NCI-H82 (cell line): Measurements from ENCODE around the gene APEX2.
"Not testable (repeated sequence)": the region's sequence is repeated elsewhere in the genome, so short reads cannot be mapped to it uniquely, and the experiment has no call there.

Experiments used
- DNase-seq: peaks from one replicate; lab custom pipeline; 2025; lab: John Stamatoyannopoulos, UW

Gene APEX2, protein sequence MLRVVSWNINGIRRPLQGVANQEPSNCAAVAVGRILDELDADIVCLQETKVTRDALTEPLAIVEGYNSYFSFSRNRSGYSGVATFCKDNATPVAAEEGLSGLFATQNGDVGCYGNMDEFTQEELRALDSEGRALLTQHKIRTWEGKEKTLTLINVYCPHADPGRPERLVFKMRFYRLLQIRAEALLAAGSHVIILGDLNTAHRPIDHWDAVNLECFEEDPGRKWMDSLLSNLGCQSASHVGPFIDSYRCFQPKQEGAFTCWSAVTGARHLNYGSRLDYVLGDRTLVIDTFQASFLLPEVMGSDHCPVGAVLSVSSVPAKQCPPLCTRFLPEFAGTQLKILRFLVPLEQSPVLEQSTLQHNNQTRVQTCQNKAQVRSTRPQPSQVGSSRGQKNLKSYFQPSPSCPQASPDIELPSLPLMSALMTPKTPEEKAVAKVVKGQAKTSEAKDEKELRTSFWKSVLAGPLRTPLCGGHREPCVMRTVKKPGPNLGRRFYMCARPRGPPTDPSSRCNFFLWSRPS

DNA sequence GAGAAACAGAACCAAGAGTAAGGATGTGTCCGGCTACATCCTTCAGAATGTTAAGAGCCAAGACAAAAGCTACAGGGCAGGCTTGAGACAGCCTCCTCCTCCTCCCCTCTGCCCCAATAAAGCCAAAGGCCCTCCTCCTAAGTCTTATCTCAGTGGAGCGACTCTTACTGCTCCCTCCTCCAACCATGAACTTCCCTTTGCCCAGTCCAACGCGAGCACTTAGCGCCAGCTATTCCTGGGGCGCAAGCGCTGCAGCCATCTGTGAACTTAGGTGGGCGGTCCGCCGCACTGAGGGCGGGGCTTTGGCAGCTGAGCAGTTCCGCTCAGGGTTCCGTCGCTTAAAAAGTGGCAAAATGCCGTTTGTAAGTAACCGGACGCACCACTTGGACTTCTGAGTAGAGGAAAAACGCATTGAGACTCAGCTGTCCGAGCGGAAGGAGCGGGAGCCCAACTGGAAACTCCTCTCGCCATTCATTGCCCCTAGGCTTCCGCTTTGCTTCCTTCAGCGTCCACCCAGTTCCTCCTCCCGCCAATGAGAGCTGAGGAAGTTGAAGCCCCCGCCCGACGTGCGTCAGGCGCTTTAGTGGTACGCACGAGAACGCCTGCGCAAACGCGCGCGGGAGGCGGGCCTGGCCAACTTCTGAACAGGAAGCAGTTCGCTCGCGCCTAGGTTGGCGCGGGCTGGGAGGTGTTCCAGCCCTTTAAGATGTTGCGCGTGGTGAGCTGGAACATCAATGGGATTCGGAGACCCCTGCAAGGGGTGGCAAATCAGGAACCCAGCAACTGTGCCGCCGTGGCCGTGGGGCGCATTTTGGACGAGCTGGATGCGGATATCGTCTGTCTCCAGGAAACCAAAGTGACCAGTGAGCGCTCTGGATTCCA is at the start of gene APEX2:
Gene APEX2, plus strand, starts transcription at position 647 of the 882 bp plus-strand sequence. Its CDS starts 60 bp downstream, at position 707.
- peak; percentile 97 for DNase-seq

DNA sequence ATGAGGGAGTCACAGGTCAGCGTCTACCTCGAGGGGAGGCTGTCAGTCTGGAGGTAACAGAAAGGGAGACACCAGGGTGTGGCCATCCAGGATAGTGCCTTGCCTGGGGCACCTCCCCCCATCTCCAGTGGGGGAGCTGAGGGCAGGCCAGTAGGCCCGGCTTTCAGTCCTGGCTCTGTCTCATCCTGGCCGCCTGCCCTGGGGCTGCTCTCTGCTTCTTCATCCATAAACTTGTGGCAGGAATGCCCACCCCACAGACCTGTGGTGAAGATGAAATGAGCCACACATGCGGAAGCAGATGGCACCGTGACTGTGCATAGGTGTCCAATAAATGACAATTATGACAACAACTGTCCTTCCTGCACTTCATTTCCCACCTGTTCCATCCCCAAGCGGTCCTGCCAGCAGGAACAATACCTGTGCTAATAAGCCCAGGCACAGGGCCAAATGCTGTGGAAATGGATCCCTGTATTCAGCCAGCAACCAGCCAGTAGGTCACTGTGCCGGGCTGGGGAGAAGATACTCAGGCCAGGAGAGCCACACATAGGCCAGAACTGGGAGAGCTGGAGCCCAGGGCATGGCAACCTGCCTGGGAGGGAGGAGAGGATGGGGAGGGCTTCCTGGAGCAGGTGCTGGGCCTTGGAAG is 49.3 kb upstream of the APEX2 start:
- no peak for DNase-seq

DNA sequence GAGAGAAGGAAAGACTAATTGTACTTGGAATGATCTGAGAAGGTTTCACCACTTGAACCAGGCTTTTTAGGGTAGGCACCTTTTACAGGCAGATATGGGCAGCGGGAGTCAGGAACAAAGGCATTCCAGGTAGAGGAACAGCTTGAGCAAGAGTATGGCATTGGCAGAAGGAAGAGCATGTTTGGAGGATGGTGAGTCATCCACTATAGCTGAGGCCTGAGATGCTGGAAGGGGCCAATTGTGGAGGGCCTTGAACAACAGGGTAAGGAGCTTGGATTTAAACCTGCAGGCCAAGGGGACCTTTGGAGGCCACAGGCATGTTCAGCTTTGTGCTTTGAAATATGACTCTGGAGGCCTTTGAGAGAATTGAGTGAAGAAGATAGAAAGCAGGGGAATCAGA is 38.4 kb upstream of the APEX2 start:
- no peak for DNase-seq

DNA sequence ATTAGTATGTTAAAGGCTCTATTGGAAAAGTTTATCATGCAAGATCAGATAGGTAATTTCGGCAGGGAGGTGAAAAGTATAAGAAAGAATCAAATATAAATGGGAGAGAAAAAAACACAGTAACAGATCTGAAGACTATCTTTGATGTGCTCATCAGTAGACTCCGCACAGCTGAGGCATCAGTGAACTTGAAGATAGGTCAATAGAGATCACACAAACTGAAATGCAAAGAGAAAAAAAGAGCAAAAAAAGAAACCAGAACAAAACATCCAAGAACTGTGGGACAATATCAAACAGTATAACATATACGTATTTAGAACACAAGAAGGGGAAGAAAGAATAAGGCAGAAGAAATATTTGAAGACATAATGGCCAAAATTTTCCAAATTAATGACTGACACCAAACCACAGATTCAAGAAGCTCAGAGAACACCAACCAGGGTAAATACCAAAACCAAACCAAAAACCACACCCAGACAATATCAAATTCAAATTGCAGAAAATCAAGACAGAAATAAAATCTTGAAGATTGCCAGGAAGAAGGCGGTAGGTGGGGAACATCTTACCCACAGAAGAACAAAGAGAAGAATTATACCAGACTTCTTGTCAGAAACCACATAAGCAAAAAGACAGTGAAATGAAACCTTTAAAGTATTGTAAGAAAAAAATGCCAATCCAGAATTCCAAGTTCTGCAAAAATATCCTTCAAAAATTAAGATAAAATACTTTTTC is 35.2 kb upstream of the APEX2 start:
- no peak for DNase-seq

DNA sequence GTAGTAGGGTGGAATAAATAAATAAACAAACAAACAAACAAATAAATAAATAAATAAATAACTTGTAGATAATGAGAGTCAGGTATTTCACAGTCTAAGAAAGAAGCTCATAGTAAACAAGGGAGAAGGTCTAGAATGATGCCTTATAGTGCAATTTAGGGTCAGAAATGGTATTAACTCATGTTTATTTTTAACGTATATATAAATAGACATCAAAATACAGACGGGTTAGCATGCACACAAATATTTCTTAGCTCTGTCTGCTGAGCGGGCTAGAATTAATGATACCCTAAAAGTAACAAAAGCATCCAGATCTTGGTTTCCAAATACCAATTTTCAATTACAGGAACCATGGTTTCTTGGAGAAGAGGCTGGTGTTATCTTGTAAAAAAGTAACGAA is 22.8 kb upstream of the APEX2 start:
- no peak for DNase-seq

DNA sequence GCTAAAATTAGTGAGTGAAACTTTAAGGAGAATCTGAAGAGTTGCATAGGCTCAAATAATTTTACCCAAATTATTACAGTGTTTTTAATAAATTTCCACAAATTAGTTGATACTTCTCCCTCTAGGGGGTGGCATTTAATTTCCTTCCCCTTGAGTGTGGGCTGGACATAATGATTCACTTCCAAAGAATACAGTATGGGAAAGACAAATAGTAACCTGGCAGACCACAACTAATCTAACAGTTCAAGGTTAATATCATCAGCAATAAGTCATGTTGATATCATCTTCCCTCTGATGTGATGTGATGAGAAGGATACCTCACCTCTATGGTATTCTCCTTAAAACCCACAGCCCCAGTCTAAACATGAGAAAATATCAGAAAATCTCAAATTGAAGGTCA is 21.7 kb upstream of the APEX2 start:
- no peak for DNase-seq

DNA sequence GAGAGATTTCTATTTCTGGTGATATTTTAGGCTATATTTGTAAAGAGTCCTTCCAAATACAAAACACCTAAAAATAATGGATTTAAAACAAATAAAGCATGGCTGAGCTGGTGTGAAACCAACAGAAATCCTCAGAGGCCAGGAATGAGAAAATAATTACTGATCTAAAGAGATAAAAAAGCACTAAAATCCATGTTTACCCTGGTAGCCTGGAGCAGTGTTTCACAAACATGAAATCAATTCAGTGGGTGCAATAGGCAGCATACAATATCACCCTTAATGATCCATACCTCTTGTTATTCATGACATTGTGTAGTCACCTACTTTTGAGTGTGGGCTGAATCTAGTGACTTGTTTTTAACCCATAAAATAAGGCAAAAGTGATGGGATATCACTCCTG is 20.7 kb upstream of the APEX2 start:
- DNase-seq: no peak

DNA sequence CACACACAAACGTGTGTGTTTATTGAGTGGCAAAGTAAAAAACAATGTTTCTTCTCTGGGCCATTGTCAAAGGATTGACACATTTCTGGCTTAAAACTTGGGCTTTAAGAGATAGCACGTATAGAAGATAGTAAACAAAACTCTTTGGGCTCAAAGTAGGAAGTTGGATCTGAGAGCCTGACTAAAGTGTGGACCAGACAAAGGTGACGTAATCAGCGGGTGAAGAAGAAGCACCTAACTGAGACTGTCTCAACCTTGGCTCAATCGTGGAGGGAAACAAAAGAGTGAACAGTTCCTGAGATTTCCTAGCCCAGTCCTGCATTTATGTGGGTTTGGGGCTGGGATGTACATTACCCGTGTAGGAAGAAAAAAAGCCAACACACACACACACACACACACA is 19.8 kb upstream of the APEX2 start:
- DNase-seq: no peak

DNA sequence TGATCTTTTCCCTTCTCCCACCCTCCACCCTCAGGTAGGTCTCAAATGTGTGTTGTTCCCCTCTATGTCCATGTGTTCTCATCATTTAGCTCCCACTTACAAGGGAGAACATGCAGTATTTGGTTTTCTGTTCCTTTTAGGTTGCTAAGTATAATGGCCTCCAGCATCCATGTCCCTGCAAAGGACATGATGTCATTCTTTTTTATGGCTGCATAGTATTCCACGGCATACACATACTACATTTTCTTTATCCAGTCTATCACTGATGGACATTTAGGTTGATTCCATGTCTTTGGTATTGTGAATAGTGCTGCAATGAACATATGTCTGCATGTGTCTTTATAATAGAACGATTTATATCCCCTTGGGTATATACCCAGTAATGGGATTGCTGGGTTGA is 16.9 kb upstream of the APEX2 start:
- DNase-seq: not testable (repeated sequence)

DNA sequence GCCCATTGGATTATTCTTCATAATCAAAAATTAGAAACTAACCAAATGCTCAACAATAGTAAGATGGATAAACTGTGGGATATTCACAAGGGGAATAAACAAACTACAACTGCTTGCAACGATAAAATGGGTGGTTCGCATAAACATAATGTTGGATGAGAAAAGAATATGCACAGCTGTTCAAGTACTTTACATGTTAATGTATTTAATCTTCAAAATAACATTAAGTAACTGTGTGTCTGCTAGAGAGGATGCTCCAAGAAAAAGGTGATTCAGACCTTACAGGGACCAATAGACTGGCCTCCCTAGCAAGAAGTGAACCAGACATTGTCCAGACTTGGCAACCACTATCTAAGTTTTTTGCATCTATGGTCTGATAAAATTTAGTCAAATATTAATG is 8.5 kb upstream of the APEX2 start:
- DNase-seq: no peak

DNA sequence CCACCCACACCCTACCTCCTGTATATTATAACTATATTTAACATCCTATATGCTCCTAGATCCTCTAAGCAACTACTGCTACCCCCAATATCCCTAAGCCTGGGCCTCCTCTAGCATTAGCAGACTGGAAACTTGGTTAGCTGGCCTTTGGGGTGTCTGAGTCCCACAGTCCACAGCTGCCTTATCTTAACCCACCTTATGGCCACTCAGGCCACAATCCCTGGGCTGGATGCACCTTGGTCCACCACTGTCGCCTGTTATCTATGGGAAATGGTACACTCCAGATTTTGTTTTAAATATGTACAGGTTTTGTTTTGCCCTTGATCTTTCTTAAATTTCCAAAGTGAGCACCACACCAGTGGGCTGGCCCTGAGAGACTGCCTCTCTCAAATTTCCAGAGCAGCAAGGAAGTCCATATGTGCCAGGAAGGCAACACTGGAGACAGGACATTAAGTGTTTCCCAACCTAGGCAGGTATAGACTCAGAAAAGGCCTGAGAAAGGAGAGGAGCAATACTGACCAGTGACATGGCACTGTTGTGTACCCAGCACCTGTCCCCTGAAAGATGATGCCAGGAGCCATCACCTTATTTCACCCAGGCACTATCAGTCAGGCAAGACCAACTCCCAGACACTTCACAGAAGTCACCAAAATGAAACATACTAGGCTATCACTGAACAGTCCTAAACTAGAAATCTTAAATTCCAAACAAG is 7.1 kb upstream of the APEX2 start:
- no peak for DNase-seq

DNA sequence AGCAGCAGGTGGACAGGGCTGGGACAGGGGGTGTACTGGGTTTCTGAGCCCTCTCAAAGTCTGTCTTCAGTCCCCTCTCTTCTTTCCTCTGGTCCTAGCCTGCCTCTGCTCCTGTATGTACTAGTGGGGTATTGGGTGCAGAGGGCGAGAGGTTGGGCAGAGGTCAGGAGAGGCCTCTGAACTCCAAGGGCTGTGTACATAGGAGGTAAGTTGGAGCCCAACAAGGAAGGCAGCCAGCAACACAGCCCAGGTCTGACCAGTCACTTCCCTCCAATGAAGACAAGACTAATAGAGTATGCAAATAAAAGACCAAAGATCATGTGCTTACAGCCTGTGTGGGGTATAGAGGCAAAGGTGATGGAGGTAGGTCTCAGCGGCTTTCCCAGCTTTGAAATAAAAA is 6.1 kb upstream of the APEX2 start, which contains the start of gene PFKFB1:
Gene PFKFB1, minus strand, starts transcription at position 90 of the 400 bp plus-strand sequence. CDS start 181 bp downstream, outside the sequence.
- no peak for DNase-seq

DNA sequence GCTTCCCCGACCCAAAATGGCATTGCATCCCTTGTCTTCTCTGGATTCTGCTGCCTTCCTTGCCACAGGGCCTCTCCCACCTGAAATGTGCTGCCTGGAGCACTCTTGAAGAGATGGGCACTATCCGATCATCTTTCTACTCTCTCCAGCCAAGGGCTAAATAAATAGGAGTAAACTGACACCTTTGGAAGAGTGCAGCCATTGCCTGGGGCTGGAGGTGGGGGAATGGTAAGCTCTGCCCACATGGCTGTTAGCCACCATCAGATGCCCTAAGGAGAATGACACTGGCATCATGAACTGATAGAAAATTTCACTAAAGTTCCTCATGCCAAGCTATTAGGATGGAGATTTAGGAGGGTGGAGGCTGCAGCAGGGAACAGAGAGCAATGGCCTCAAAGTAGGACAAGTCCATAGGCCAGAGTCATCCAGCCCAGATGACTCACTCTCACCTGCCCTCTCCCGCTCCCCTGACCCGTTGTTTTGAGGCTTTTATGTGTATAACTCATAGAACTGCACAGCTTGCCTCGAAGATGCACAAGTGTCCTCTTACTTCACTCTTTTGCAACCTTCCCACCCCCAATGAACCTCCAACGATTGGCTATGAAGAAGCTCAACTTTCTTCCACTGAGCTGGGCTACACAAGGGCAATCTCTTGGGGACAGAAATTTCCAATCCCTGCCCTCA is 5.4 kb upstream of the APEX2 start:
- DNase-seq: no peak

DNA sequence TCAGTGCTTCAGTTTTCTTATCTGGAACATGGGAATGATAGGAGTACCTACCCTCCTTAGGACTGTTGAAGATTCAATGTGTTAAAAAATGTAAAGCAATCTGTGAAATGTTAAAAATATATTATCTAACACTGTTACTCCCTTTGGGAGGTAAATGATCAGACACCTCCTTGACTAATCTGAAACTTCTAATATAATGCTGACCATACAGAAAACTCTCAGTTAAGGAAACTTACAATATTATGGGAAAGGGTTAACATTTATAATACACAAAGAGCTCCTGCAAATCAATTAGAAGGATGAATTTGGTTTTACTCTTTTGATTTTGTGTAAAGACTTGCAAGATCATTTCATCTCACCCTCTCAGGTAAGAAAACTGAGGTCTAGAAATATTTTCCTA is 4.5 kb upstream of the APEX2 start:
- no peak for DNase-seq

DNA sequence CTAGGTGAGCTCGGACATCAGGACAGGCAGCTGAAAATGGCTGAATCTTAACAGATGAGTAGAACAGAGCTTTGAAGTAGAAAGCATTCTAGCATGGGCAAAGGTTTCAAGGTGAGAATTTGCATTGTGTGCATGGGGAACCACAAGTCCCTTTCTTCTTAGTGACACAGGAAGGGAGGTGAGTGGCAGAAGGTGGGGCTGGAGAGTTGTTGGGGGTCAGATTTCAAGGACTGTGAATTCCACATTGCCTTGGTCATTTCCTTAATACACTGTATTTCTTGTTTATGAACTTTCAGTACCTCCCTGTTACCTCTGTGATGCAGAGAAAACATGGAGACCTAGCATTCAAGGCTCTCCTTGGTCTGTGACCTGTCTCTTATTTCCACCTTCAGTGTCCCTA is 4.1 kb downstream of the APEX2 start:
- DNase-seq: no peak

DNA sequence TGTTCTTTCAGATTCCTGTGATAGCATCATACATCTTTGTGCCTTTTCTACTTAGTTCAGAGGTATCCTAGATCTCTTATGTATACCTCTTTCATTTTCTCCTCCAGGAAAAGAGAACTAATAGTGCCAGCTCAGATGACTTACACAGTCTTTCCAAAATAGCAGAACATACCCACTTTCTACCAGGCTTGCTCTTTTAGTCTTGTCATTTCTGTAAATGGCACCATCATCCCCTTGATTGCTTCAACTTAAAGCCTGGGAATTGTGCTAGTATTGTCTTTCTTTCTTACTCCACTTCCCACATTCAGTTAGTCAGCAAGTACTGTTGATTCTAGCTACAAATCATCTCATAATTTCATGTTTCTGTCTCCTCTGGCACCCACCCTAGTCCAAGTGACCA is 5.1 kb downstream of the APEX2 start:
- DNase-seq: no peak

DNA sequence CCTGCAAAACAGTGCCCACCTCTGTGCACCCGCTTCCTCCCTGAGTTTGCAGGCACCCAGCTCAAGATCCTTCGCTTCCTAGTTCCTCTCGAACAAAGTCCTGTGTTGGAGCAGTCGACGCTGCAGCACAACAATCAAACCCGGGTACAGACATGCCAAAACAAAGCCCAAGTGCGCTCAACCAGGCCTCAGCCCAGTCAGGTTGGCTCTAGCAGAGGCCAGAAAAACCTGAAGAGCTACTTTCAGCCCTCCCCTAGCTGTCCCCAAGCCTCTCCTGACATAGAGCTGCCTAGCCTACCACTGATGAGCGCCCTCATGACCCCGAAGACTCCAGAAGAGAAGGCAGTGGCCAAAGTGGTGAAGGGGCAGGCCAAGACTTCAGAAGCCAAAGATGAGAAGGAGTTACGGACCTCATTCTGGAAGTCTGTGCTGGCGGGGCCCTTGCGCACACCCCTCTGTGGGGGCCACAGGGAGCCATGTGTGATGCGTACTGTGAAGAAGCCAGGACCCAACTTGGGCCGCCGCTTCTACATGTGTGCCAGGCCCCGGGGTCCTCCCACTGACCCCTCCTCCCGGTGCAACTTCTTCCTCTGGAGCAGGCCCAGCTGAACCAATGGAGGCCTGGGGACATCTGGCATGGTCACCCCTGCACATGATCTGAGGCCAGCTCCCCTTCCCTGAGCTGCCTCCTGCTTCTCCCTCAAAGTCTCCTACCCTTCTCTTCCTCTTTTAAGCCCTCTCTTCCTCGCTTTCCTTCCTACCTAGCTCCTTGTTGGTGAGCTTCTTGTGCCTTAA is 6.9 kb downstream of the APEX2 start:
- no peak for DNase-seq

DNA sequence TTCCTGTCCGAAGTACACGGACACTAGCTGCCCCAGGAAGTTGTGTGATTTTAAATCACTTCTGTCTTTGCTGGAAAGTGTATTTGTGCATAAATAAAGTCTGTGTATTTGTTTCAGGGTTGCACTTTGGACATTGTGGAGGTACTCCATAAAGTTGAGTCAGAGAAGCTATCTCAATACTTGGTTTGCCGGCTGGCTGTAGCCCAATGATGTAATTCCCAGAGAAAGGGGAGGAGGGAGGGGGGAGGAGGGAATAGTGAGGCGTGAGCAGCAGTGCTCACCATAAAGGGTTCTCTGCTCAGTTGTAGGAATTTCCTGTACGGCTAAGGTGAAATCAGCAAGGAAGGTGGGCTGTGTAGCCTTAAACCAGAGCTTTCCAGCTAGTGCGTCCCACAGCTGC is 7.5 kb downstream of the APEX2 start:
- no peak for DNase-seq

DNA sequence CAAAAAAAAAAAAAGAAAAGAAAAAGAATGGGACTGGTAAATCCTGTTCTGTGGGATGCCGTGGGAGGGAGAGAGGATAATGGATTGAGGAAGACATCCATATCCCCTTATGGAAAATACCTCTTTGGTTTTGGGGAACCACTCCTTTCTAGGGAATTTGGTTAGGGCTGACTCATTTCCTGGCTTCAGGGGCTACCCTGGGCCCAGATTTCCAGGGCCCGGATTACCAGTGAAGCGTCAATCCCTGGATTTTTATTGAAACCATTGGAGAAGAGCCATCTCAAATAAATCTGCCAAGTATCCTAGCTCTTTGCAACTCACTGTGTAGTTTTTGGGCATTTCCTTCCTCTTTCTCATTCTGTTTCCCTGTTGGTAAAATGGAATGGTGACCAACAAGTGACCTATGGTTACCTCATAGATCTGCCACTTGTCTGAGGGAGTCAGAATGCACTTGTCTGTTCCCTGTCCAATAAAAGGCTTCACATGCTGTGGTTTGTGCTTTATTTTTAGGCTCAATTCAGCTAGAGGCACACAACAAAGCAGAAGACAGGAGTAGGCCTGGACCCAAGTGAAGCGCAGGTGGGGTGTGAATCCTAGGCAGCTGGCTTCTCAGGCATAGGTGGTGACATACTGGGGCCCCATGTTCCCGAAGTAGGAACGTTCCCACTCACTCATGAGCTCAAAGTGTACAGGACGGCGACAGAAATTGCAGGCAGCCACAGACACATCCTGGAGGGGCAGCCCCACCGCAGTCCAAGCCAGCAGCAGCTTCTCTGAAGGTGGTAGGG is 8.6 kb downstream of the APEX2 start:
- no peak for DNase-seq
